GM10248 (cell line): Measurements from ENCODE around the gene HAND2.

ENCODE experiments used
- CTCF ChIA-PET: fragments of 300-600 bp; sonication (Branson Sonifier 250); formaldehyde crosslinking; extraction: SDS; loops from one replicate; lab custom pipeline; 2021; ENCODE audit warnings: antibody characterized with exemption; lab: Yijun Ruan, JAX
- POLR2A ChIA-PET: fragments of 350-650 bp; sonication (Branson Sonifier 250); formaldehyde crosslinking; extraction: SDS; loops from one replicate; lab custom pipeline; 2020; ENCODE audit warnings: antibody characterized with exemption; lab: Yijun Ruan, JAX
- DNase-seq: peaks from one replicate; pipeline ENCODE4 v3.0.0; 2012; ENCODE audit errors: extremely low spot score
- TF ChIP-seq, protein P1 (sequence below): IDR thresholded peaks from 2 replicates; pipeline ENCODE4 v1.5.1; 2012; ENCODE audit warnings: mild to moderate bottlenecking, low read depth; ENCODE audit errors: extremely low read depth, missing control alignments, control extremely low read depth

HAND2 gene

GRCh38 chr4:173538148-173538908 is 8.3 kb upstream of the HAND2 start:
- ChIA-PET POLR2A (no interaction called here), CTCF (interaction anchor here (0.9 to 1.4 kb wide), 4 partner anchors 10 to 110 kb away, joined by 3 read pairs; no protein-coding TSS in a partner anchor)
- TF ChIP-seq, protein P1, sequence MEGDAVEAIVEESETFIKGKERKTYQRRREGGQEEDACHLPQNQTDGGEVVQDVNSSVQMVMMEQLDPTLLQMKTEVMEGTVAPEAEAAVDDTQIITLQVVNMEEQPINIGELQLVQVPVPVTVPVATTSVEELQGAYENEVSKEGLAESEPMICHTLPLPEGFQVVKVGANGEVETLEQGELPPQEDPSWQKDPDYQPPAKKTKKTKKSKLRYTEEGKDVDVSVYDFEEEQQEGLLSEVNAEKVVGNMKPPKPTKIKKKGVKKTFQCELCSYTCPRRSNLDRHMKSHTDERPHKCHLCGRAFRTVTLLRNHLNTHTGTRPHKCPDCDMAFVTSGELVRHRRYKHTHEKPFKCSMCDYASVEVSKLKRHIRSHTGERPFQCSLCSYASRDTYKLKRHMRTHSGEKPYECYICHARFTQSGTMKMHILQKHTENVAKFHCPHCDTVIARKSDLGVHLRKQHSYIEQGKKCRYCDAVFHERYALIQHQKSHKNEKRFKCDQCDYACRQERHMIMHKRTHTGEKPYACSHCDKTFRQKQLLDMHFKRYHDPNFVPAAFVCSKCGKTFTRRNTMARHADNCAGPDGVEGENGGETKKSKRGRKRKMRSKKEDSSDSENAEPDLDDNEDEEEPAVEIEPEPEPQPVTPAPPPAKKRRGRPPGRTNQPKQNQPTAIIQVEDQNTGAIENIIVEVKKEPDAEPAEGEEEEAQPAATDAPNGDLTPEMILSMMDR: no peak
- no peak for DNase-seq

DNA sequence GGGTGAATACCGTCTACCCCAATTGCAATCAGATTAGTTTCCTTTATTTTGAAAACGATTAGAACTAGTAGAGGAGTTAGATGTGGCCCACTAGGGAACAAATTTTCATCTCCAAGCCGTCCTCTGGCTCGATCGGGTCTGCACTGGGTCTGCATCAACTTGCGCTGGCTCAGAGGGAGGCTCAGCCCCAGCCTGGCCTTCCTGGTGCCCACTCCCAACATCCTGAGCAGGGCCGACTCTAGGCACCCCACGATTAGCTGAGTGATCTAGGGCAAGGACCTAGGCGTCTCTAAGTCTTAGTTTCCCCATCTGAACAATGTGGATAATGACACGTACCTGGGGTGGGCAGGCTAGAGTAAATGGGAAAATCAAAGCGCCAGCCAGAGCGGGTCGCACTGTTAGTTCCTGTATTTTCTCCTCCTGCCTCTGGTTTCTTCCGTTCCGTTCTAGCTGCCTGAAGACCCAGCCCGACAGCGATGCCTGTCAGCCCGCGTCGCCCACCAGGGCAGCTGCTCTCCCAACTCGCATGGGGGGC is 7.7 kb upstream of the HAND2 start:
- ChIA-PET CTCF (no interaction called here), POLR2A (no interaction called here)
- TF ChIP-seq, protein P1: no peak
- no peak for DNase-seq

DNA sequence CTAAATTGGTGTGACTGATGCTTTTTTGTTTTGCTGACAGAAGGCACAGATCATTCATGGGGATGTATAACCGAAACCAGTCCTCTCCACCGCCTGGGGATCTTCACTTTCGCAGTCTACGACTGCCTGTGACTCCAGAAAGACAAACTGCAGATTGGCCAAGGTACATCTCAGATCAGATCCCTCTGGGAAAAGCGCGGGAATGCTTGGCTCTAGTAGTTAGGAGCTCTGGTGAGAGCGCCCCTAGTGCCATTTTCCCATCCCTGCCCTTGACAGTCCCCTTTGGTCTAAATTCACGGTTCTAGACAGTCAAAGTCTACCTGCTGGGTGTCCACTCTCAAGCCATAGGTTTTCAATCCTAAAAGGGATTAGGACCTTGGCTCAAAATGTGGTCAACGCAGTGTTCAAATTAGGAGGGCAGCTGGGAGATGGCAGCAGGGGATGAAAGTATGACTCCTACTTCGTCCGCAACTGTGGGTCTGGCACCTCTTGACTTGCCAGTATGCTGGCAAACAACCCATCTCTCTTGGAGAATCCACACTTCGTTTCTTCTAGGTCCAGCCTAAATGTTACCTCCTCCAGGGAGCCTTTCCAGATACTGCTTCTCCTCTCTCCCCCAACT is 6.9 kb upstream of the HAND2 start:
- CTCF ChIA-PET: no interaction called here
- TF ChIP-seq, protein P1: no peak
- DNase-seq: no peak
- POLR2A ChIA-PET: no interaction called here

DNA sequence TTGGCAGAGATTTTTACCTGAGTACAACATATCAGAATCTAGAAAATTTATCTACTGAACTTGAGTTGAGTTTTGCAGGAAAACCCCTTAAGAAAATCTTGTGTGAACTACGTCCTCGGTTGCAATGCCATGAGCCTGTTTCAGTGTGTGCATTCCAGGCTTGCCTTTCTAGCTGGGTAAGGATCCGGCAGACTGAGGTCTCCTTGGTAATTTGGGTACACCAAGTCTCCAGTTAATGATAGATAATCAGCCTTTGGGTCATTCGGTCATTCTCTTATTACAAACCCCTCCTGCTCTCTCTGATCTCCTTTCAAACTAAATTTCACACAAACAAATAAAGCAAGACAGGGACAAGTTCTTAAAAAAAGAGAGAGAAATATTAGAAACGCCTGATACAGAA is 5.9 kb upstream of the HAND2 start:
- ChIA-PET CTCF (no interaction called here), POLR2A (no interaction called here)
- DNase-seq: no peak
- TF ChIP-seq, protein P1: no peak

DNA sequence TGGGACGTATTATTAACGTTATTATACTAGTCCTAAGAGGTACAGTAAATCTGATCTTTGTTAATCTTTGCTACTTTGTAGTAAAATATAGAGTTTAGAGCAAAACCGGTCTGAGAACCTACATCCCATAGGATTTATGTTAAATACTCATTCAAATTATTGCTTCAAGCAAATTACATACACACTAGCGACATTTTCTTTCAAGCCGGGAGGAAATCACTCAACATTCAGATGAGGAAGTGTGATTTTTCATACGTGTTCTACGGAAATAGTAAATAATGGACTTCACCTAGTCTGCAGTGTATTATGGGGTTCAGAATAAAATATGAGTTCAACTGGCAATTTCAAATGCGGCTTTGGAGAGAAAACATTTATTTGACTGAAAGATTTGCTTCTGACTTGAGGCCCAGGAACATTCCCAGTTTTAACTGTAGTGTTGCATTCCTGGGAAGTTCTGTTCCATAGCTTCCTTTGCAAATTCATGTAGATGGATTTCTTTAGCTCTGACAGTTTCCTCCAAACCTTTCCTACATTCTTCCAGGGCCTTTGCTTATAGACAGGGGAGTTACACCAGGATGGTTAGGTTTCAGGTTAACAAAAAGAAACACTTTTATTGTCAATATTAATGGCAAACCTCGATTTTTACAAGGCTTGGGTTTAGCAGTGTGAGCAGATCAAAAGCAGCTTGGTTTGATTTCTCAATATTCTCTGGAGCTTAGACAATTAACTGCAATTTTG is 5.3 kb upstream of the HAND2 start:
- DNase-seq: no peak
- POLR2A ChIA-PET: no interaction called here
- CTCF ChIA-PET: no interaction called here
- TF ChIP-seq, protein P1: no peak

DNA sequence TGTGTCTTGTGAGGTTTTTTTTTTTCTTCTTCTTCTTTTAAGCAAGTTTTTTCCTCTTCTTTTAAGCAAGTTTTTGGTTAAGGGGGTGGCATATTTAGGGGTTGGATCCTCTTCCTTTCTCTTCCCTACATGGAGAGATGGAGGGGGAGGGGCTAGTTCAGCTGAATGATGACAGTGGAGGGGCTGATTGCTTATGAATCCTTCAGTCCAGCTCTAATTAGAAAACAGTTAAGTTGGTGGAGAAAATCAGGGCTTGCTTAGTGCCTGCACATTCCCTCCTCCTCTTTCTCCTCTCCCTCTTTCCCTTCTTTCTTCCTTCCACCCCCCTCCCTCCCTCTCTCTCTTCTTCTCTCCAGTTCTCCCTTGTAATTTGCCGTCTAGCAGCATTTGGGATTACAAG is 4.4 kb upstream of the HAND2 start:
- ChIA-PET CTCF (interaction anchor here (2.2 kb wide), 1 partner anchor 11 kb away, joined by 5 read pairs; no protein-coding TSS in a partner anchor), POLR2A (no interaction called here)
- TF ChIP-seq, protein P1: no peak
- DNase-seq: no peak
